CD4-positive, alpha-beta T cell treated with Interleukin-17A for 1 hour (primary cell): ENCODE data around the gene LPIN1.

Source experiments
- DNase-seq: peaks from one replicate; pipeline ENCODE4 v3.0.0-alpha.2; 2020

Gene LPIN1

DNA sequence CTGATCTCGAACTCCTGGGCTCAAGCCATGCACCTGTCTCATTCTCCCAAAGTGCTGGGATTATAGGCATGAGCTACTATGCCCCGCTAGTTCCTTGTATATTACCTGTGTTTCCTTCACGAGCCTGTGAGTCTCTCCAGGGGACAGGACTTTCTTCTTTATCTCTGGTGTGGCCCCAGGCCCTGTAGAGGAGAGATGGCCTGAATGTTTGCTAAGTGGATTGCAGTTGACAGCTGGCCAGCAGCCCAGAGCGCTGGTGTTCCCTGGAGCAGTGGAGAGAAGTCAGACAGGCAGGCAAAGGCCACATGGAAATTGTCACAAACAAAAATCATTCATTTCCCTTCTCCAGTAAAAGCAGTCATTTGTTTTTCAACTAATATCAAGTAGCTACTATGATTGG is 17.9 kb downstream of the LPIN1 start:
- DNase-seq = no peak

DNA sequence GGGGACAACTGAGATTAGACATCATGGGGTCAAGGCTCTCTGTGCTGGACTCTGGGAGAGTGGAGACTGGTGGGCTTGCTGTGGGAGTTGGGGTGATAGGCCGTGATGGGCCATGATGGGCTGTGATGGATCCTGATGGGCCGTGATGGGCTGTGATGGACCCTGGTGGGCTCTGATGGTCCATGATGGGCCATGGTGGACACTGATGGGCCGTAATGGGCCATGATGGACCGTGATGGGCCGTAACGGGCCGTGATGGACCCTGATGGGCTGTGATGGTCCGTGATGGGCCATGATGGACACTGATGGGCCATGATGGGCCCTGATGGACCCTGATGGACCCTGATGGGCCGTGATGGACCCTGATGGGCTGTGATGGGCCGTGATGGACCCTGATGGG is 18.5 kb downstream of the LPIN1 start:
- no peak for DNase-seq

DNA sequence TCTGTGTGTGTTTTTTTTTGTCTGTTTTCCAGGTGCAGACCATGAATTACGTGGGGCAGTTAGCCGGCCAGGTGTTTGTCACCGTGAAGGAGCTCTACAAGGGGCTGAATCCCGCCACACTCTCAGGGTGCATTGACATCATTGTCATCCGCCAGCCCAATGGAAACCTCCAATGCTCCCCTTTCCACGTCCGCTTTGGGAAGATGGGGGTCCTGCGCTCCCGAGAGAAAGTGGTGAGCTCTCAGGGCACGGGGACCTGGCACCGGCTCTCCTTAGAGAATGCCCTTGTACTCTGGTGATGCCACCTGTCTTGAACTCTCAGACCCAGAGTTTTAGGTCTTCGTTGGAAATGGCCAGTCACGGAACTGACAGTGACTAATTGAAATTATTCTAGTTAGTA is 19.1 kb downstream of the LPIN1 start:
- no peak for DNase-seq

DNA sequence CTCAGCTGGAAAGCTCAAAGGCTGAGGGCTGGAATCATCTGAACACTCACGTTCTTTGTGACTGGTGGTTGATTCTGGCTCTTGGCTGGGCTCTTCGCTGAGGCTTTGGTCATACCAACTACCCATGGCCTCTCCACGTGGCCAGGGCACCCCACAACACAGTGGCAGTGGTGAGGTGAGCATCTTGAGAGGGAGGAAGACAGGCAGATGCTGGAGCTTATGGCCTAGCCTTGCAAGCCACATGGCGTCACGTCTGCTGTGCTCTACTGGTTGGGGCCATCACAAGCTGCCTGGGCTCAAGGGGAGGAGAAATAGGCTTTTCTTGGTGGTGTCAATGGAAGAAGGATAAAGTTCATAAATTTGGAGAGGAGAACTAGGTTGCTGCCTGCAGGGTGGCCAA is 19.6 kb downstream of the LPIN1 start:
- no peak for DNase-seq

DNA sequence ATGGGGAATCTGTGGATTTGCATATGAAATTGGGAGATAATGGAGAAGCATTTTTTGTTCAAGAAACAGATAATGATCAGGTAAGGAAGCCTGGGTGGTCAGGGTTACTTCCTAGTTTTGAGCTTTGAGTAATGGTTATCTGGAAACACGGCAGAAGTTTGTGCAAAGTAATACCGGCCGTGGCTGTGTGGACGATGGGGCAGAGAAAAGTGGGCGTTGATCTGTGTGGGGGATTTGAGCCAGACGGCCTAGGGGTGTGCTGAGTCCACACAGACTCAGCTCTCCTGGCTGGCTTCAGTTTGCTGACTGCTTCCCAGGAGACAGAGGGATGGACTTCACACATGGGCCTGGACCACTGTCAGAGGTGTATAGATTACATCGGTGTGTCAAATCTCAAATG is 21.3 kb downstream of the LPIN1 start:
- no peak for DNase-seq

DNA sequence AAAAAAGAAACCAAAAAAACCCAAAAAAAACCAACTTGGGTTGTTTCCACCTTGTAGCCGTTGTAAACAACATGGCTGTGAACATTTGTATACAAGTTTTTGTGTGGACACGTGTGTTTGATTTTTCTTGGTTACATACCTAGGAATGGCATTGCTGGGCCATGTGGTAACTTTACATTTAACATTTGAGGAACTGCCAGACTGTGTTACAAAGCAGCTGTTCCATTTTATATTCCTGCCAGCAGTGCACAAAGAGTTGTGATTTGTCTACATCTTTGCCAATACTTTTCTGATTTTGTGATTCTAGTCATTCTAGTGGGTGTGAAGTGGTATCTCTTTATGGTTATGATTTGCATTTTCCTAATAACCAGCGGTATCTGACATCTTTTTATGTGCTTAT is 22.5 kb downstream of the LPIN1 start:
- DNase-seq = no peak

DNA sequence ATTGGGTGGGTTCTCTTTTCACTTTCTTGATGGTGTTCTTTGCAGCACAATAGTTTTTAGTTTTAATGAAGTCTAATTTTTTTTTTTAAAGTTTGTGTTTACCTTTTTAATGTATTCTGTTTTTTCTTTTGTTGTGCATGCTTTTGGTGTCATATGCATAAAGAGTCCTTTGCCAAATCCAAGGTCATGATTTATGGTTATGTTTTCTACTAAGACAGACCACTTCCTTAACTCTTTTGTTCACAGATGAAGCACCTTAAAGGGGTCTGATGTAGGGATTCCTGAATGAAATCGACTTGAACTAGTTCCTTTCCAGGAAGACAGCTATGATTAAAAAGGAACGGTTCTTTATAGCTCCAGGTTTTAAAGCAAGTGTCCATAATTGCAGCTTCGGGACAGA is 23.1 kb downstream of the LPIN1 start:
- no peak for DNase-seq

DNA sequence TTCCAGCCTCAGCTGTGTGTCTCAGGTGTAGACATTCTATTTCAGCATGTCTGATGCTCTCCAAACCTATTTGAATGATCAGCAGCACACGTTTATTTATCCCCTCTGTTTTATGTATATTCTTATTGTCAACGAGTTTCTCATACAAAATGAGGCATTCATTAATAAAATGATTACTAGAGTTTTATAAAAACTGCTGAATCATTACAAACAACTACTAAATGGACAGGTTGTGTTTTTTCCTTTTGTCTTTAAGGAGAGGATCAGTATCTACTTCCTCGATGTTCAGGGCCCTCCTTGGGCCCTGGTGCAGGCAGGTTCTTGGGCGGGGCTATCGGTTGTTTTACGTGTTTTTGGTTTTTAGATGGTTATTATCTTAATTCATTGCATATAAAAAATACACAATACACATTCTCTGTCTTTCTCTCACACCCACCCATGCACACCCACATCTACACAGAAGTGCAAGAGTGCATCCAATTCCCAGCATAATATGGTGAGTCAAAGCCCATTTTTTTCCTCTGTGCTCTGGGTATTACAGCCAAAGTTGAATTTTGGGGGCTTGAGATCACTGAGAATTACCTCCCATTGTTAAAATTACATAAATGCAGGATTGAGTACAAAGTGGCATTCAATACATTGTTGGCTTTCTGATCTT is 24.2 kb downstream of the LPIN1 start:
- DNase-seq = no peak

DNA sequence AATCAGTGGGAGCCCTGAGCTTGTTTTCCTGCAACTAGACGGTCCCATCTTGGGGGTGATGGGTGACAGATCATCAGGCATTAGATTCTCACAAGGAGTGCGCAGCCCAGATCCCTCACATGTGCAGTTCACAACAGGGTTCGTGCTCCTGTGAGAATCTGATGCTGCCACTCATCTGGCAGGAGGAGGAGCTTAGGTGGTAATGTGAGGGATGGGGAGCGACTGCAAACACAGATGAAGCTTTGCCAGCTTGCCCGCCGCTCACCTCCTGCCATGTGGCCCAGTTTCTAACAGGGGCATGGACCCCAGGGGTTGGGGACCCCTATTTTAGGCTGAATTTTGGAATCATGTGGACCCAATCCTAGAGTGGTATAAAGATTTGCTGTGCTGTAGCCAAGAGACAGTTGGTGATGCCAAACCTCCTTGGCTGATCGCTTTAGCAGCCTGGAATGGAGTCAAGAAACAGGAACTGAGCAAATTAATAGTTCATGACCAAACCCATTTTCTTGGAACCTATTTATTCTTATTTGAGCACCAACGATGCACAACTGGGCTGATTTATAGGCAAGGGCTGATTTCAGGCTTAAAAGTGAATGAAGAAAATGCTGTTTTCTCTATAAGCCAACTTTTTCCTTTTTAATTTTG is 25.7 kb downstream of the LPIN1 start:
- no peak for DNase-seq

DNA sequence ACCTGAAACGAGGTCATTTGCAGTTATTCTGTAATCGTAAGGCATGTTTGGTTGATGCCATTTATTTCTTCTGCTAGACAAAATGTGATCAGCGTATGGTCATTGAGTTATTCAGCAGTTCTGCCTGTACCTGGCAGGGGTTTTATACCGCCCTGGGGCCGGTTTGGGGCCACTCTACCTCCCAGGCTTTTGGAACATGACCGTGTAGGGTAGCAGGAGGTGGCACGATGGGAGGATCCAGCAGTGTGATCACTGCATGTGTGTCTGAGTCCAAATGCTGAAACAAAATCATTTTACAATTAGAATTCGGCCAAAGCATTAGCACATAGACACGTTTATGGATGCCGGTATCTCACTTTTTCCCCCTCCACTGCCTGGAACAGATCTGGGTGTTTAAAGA is 26.7 kb downstream of the LPIN1 start:
- no peak for DNase-seq

DNA sequence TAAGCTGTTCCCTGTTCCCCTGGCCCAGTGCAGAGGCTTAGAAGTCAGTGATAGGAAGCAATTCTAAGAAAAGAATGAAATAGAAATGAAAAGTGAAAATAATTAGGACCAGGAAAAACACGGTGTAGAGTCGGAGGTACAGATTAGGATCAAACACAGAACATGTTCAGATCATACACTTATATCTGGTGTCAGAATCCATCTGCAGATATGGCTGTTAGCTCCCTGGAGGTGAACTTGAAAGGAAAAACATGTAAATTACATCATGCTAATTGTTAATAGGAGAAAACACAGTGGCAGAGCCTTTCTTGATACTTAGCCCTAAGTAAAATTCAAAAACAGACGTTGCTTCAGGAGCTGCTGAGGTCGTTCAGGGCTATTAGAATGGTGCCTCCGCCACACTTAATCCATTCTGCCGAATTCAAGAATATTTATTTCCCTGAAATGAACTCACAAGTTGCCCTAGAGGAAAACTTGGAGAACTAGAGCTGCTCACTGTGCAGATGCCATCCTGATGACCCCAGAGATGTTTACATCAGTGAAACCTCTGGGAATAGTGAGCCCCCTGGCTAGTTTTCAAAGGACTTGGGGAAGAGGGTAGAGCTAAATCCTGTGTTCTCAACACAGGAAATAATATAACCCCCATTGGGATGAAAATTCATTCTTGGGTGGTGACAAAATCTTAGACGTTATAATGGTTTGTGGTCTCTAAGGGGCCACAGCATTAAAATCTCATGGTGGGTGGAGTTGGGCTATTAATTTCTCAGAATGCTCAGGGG is 27.5 kb downstream of the LPIN1 start:
- DNase-seq = no peak

DNA sequence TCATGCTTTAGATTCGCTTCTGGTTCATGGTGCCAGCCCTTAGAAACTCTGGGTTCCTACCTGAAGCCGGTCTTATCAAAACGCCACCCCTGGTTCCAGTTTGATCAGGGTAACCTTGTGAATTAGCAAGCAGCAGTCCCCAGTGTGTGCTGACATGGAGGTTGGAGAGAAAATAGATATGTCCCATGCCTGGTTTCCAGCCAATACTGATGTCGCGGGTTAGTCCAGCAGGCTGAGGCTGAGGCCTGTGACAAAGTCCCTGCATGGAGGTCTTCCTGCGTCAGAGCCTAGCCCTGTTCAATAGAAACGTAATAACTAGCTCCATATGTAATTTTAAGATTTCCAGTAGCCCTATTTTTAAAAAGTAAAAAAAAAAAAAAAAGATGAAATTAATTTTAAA is 28.2 kb downstream of the LPIN1 start:
- no peak for DNase-seq

DNA sequence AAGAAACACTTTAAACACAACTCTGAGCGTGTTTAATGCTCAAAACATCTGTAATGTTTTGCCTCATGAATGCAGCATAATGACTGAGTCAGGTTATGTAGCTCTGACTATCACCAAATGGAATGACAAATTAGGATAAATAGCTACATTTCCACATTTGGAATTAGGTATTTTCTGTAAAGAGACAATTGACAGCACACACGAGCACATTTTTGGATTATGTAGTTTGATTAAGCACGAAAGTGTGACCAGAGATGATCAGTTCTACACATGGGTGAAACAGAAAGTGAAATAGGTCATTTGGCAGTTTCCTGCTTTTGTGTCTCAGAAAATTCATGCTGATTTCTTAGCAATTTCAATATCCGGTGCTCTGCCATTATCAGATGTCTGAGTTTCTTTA is 29.0 kb downstream of the LPIN1 start:
- DNase-seq = peak; percentile 75

DNA sequence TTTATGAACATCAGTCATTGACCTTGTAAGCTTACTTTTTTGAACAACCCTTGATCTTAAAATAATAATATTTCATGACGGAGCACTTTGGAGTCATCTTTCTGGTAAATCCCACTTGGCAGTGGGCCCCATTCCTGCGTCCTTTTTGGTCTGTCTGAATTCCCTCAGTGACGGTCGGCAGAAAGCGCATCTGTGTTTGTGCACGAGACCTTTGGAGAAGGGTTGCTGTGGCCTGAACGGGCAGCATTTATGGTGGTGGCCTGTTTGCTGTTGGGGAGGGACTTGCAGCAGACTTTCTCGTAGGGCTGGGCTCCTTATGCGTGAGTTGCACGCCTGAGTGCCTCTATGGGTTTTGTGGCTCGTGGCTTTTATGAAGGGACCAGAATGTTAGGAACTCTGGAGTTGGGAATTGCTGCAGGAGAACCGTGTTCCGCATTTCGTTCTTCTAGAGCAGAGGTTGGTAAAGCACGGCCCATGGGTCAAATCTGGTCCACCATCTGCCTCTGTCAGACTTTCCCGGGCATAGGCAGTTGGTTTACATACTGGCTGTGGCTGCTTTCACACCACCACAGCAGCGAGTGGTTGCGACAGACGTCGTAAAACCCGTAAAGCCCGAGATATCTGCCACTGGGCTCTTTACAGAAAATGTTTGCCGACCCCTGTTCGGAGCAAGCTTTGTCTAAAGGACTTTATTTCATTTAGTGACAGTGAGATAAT is 30.8 kb downstream of the LPIN1 start:
- DNase-seq = no peak

DNA sequence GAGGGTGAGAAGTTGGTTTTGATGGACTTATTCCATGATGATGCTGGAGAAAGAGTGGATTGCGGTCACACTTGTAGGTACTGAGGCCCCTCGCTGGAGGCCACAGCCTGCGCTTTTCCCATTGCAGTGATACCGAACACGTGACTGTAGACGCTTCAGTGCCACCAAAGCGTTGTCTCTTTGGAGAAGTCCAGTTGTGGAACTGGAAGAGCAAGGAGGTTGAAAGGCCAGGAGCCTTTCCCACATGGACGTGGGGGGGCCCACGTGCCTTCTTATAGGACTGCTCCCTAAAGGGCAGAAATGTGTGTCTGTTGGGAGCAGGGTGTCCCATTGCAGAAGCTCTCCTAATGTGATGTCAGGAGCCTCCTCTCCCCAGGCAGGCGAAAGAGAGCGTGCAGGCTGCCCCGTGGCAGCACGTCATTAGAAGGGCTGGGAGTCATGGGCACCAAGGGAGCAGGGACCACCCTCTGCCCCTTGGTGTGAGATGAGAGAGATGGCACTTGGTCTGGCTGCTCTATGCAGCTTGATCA is 31.5 kb downstream of the LPIN1 start:
- DNase-seq = no peak

DNA sequence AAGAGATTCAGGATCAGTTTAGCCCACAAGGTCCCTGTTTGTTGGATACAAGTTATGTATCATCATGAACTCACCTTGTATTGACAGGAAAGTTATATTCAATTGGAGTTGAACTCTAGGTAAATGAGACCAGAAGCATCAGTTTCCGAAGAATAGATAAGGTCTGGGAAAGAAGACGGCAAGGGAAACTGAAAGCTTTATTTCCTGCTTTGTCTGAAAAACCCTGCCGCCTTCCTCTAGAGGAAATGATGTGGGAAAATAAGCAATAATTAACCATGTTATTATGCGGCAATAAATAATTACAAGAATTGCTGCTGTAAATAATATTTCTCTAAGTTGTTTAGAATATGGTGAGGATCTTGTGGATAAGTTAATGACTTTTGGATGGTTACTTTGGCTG is 32.0 kb downstream of the LPIN1 start:
- peak; percentile 45 for DNase-seq

DNA sequence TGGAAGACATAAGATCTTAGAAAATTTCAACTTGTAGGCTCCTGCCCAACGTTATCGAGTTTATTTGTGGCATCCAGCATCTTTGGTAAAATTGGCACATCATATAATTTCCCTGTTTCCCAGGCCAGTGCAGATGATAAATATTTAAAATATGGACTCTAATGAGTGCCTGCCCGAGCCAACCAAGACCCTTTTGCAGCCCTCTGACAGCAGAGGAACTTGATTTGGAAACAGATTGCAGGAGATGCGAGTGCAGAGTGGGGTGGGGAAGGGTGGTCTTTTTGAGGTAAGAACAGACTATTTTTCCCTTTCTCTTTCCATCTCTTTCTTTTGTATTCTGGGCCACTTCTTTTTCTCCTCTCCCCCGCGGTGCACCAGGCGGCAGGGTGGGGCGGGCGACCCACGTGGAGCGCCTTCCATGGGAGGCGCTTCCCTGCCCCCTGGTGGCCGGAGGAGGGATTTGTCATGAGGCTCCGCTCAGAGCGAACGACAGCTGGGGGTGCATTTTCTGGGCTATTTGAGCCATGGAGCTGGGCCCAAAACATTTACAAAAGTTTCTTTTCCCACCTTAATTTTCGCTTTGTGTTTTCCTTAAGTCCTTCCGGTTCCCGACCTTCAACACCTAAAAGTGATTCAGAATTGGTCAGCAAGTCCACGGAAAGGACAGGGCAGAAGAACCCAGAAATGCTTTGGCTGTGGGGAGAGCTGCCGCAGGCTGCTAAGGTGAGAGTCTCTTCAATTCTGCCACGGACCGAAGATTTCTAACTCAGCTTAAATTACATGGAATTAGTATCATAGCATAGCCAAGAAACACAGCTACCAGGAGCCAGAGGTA is 32.7 kb downstream of the LPIN1 start:
- DNase-seq = peak; percentile 87

DNA sequence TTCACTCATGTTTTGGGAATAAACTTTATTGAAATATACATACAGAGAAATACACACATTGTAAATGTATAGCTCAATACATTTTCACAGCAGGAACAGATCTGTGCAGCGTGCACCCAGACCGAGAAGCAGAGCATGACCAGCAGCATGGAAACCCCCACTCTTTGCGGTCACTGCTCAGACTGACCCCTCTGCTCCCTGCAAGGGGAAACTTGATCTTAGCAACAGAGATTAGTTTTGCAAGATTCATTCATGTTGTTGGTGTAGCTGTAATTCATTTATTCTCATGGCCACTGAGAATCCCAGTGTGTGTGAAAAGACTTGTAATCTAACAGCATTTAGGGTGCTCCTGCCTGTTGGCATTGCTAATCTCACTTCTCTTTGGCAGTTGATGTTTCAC is 35.2 kb downstream of the LPIN1 start:
- no peak for DNase-seq

DNA sequence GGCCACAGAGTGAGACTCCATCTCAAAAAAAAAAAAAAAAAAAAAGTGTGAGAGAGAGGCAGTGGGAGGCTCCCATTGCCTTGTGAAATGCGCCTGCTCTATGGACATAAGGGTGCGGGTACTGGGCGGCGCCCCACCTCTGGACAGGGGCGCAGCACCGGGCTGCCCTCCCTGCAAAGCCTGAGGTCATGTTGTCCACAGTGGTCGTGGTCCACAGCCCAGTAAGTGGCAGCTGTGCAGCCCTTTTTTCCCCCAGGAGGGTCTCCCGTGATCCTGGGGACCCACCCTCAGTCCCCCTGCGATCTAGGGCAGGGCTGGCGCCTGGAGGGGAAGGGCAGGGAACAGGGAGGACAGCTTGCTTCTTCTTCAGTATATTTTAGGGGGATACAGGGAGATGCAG is 37.8 kb downstream of the LPIN1 start:
- no peak for DNase-seq

DNA sequence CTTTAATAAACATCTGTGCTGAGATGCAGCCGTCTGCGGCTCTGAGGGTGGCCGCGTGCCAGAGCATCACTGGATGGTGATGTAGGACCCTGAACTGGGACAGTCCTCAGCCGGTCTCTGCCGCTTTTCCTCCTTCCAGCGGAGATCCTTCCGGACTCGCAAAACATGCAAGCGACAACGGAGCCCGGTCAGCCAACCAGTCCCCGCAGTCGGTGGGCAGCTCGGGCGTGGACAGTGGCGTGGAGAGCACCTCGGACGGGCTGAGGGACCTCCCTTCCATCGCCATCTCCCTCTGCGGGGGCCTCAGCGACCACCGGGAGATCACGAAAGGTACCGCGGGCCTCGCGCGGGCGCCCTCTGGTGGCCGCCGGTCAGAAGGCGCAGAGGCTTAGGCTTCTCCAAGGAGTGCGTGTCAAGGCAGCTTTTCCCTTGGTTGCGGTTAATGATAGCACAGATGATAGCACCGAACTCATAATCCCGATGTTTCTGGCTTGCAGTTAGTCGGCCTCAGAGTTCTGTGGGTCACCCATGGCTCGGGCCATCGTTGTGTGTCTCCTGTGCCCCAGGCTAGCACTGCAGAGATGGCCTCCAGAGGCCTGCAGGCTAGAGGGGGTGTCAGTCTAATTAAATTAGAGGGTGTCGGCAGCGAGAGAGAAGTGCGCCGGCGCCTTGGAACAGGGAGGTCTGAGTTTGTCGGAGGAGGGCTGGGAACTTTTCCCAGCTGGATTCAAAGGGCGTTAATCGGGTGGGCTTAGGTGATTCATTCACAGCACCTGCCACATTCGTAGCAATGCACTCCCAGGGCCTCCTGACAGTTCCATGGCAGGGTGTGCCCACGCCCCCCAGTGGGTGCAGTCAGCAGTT is 38.5 kb downstream of the LPIN1 start:
- peak; percentile 38 for DNase-seq

DNA sequence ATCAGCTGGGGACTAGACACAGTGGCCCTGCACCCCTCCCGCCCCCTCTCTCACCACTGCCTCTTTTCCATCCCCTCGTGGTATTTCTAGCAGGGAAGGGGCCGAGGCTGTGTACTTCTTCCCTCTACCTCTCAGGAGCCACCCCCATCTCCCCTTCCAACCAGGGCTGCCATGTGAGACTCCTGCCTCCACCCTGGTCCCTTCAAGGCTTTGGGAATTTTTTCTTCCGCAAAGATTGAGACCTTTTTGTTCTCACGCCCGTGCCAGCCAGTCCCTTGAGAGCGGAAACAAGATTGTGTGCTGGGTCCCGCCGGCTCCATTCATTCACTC is 39.1 kb downstream of the LPIN1 start:
- DNase-seq = no peak

DNA sequence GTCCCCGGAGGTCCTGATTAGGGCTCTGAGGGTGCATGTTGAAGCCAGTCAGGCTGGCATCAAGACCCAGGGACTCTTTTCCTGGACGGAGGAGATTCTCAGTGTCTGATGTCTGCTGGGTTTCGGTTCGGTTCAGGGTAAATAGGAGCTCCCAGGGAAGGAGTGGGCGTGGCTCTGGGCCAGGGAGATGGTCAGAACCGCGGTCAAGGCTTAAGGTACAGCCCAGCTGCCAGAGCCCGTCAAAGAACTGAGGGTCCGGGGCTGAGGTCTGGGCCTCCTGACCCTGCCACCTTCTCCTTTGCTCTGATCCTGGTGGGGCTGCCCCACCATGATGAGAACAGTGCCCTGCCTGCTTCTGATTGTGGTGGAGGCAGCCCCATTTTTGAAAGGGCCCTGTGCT is 39.8 kb downstream of the LPIN1 start:
- DNase-seq = no peak
